K562 (cell line): ENCODE results near the gene KLHL35. TPM values are rescaled to one million over a fixed set of nuclear protein-coding genes. Genes with fewer than 3 reads are reported as not detected.
A peak's percentile ranks its signal among the peaks of the same experiment; 100 is the strongest.

Experiments used
- ATAC-seq: fragments of 200-7000 bp; cut with Tn5 transposase; 3 replicates; pipeline ENCODE4 v1.9.1; 2020; ENCODE audit warnings: moderate library complexity
- BruUV-seq: library from RNA; stranded (reverse); fragments of 400-500 nt; replicated peaks from 2 replicates; lab custom pipeline; 2021; lab: Mats Ljungman, UMichigan
- CTCF ChIA-PET: fragments of 300-600 bp; formaldehyde crosslinking; extraction: SDS; loops from one replicate; lab custom pipeline; 2021; ENCODE audit warnings: low intra/inter-chr PET ratio; lab: Yijun Ruan, JAX
- POLR2A ChIA-PET: fragments of 300-600, 350-650 bp; sonication (Branson Sonifier 250); formaldehyde crosslinking; extraction: SDS; loops from one replicate; lab custom pipeline; 2021; ENCODE audit warnings: antibody characterized with exemption, inconsistent platforms; lab: Yijun Ruan, JAX
- DNase-seq, 4 experiments: peaks; one replicate each; pipeline versions ENCODE4 v3.0.0 to v3.0.0-alpha.2; 2011 to 2018; ENCODE audit warnings: low spot score in 3 of 4, mixed read lengths in 3 of 4; ENCODE audit errors: extremely low read depth in 1 of 4
- FAIRE-seq: peaks from 2 replicates; lab custom pipeline; 2011; peaks lifted over from hg19 to GRCh38; lab: Jason Lieb, UNC
- H2AFZ ChIP-seq: 2 replicates; pipeline ENCODE4 v1.6.0; 2011; ENCODE audit warnings: low read depth, low read length, control low read depth, inconsistent platforms
- H3K27ac ChIP-seq: fragments of 200-600 bp; 3 replicates; pipeline ENCODE4 v1.8.0; 2011; ENCODE audit warnings: low read depth, mild to moderate bottlenecking, control low read depth, inconsistent platforms, low read length, moderate library complexity, mixed read lengths; ENCODE audit errors: extremely low read depth
- H3K27me3 ChIP-seq, 2 experiments: fragments of 300-600 bp in 1 of 2; 2 replicates in 1 of 2; 3 replicates in 1 of 2; pipeline versions ENCODE4 v1.6.0 to v1.8.0; 2011; ENCODE audit warnings: inconsistent platforms in 2 of 2, low read length in 2 of 2, mild to moderate bottlenecking in 1 of 2, mixed read lengths in 1 of 2, moderate library complexity in 1 of 2; ENCODE audit not compliant: control insufficient read depth in 2 of 2, insufficient read depth in 2 of 2
- H3K36me3 ChIP-seq: fragments of 300-600 bp; 3 replicates; pipeline ENCODE4 v1.8.0; 2011; ENCODE audit warnings: mild to moderate bottlenecking, low read length, inconsistent platforms; ENCODE audit not compliant: control insufficient read depth, insufficient read depth
- H3K4me1 ChIP-seq, 2 experiments: fragments of 200-600 bp in 1 of 2; replicated peaks in 1 of 2; 2 replicates in 1 of 2; 3 replicates in 1 of 2; pipeline versions ENCODE4 v1.5.1 to v1.8.0; 2011; ENCODE audit warnings: inconsistent platforms in 2 of 2, low read length in 2 of 2, mild to moderate bottlenecking in 1 of 2, mixed read lengths in 1 of 2, moderate library complexity in 1 of 2; ENCODE audit not compliant: control insufficient read depth in 2 of 2, insufficient read depth in 2 of 2
- H3K4me2 ChIP-seq: 2 replicates; pipeline ENCODE4 v1.6.1; 2011; ENCODE audit warnings: low read length, control low read depth, inconsistent platforms, mixed read lengths; ENCODE audit not compliant: insufficient read depth
- H3K4me3 ChIP-seq: fragments of 200-600 bp; sonication (generic), shearing (Covaris generic); 2 replicates; pipeline ENCODE4 v1.5.1; 2016; ENCODE audit warnings: control low read depth, inconsistent platforms
- H3K79me2 ChIP-seq: fragments of 200-600 bp; 3 replicates; pipeline ENCODE4 v1.8.0; 2011; ENCODE audit warnings: low read length, inconsistent platforms; ENCODE audit not compliant: control insufficient read depth, insufficient read depth
- H3K9ac ChIP-seq, 2 experiments: 2 replicates each; pipeline versions ENCODE4 v1.6.0 to v1.6.1; 2011; ENCODE audit warnings: low read depth in 2 of 2, low read length in 2 of 2, control low read depth in 1 of 2, inconsistent platforms in 1 of 2, mild to moderate bottlenecking in 1 of 2, mixed read lengths in 1 of 2; ENCODE audit not compliant: insufficient read depth in 1 of 2
- H3K9me1 ChIP-seq: one replicate; pipeline ENCODE4 v1.6.0; 2011; ENCODE audit warnings: inconsistent platforms, mild to moderate bottlenecking, low read length, moderate library complexity; ENCODE audit not compliant: control insufficient read depth, insufficient read depth
- H3K9me3 ChIP-seq: replicated peaks from 2 replicates; pipeline ENCODE4 v1.5.1; 2011; ENCODE audit warnings: low read depth, low read length, inconsistent platforms; ENCODE audit not compliant: control insufficient read depth, insufficient read depth
- H4K20me1 ChIP-seq: replicated peaks from 2 replicates; pipeline ENCODE4 v1.6.1; 2011; ENCODE audit warnings: low read length, inconsistent platforms, mixed read lengths; ENCODE audit not compliant: control insufficient read depth, insufficient read depth
- CBFA2T2 ChIP-seq: fragments of 450-650 bp; conservative IDR thresholded peaks from 2 replicates; pipeline ENCODE4 v1.6.1; 2017; ENCODE audit warnings: mild to moderate bottlenecking
- CTBP1 ChIP-seq: fragments of 450-650 bp; IDR thresholded peaks from 2 replicates; pipeline ENCODE4 v1.6.1; 2016; ENCODE audit warnings: borderline replicate concordance
- FOXM1 ChIP-seq, 2 experiments: fragments of 450-650 bp in 1 of 2; sonication (generic) in 1 of 2; formaldehyde crosslinking in 1 of 2; IDR thresholded peaks; 2 replicates each; pipeline versions ENCODE4 v1.6.1 to v1.9.0; 2017 to 2022; ENCODE audit warnings: low read depth in 2 of 2, mild to moderate bottlenecking in 2 of 2, missing genetic modification reagents in 1 of 2, moderate library complexity in 1 of 2
- GATAD2A ChIP-seq: fragments of 450-650 bp; IDR thresholded peaks from 2 replicates; pipeline ENCODE4 v1.6.1; 2017
- MAZ ChIP-seq, 2 experiments: fragments of 450-650 bp in 1 of 2; sonication (generic) in 1 of 2; formaldehyde crosslinking; IDR thresholded peaks in 1 of 2; conservative IDR thresholded peaks in 1 of 2; 2 replicates each; pipeline versions ENCODE4 v1.4.0 to v1.5.0; 2020; ENCODE audit warnings: mild to moderate bottlenecking in 1 of 2, missing genetic modification reagents in 1 of 2
- PML ChIP-seq: IDR thresholded peaks from 2 replicates; pipeline ENCODE4 v1.6.1; 2012; ENCODE audit warnings: low read length, inconsistent platforms
- POLR2AphosphoS5 ChIP-seq: IDR thresholded peaks from 2 replicates; pipeline ENCODE4 v1.6.1; 2011; ENCODE audit warnings: mild to moderate bottlenecking, low read depth, low read length, moderate library complexity; ENCODE audit not compliant: control insufficient read depth, insufficient read depth
- RBBP5 ChIP-seq: fragments of 200-600 bp; sonication (generic); IDR thresholded peaks from 2 replicates; pipeline ENCODE4 v1.6.1; 2012; ENCODE audit warnings: borderline replicate concordance, mild to moderate bottlenecking, low read length, control low read depth, inconsistent platforms; ENCODE audit not compliant: insufficient read depth, poor library complexity, severe bottlenecking
- SFPQ ChIP-seq: fragments of 200-400 bp; formaldehyde crosslinking; IDR thresholded peaks from 2 replicates; pipeline ENCODE4 v1.6.1; 2017; ENCODE audit warnings: mild to moderate bottlenecking, low read depth, low read length, moderate library complexity
- SP1 ChIP-seq: sonication (generic); formaldehyde crosslinking; IDR thresholded peaks from 2 replicates; pipeline ENCODE4 v1.8.1; 2022; ENCODE audit warnings: mild to moderate bottlenecking, missing genetic modification reagents
- SP2 ChIP-seq: IDR thresholded peaks from 2 replicates; pipeline ENCODE4 v1.6.1; 2011; ENCODE audit warnings: mild to moderate bottlenecking, low read depth, low read length, moderate library complexity; ENCODE audit not compliant: poor library complexity, severe bottlenecking; ENCODE audit errors: extremely low read depth
- TAL1 ChIP-seq: fragments of 450-650 bp; IDR thresholded peaks from 2 replicates; pipeline ENCODE4 v1.6.1; 2016; ENCODE audit warnings: mild to moderate bottlenecking
- TRIM24 ChIP-seq, 2 experiments: fragments of 450-650 bp; IDR thresholded peaks; 2 replicates each; pipeline ENCODE4 v1.6.1; 2016
- USF1 ChIP-seq: sonication (generic); formaldehyde crosslinking; IDR thresholded peaks from 2 replicates; pipeline ENCODE4 v1.9.0; 2022; ENCODE audit warnings: mild to moderate bottlenecking, missing genetic modification reagents
- ZBTB7A ChIP-seq: IDR thresholded peaks from 2 replicates; pipeline ENCODE4 v1.6.1; 2011; ENCODE audit warnings: low read depth, mild to moderate bottlenecking, low read length, moderate library complexity, borderline replicate concordance; ENCODE audit not compliant: control insufficient read depth
- ZC3H11A ChIP-seq: IDR thresholded peaks from 2 replicates; pipeline ENCODE4 v1.6.1; 2012; ENCODE audit warnings: low read depth, low read length, improper control_type of control experiment
- ZFX ChIP-seq: sonication (generic); formaldehyde crosslinking; IDR thresholded peaks from 2 replicates; pipeline ENCODE4 v1.8.0; 2022; ENCODE audit warnings: mild to moderate bottlenecking, missing genetic modification reagents, moderate library complexity
- ZNF511 ChIP-seq: sonication (generic); formaldehyde crosslinking; IDR thresholded peaks from 2 replicates; pipeline ENCODE4 v1.8.0; 2022; ENCODE audit warnings: mild to moderate bottlenecking, missing genetic modification reagents
- WGBS: fragments of 100-300 bp; shearing (Covaris generic); methylation state at CpG from one replicate; pipeline ENCODE4 v1.1.6; 2016; ENCODE audit warnings: low coverage, mixed read lengths; ENCODE audit not compliant: insufficient coverage; ENCODE audit errors: missing lambda C conversion rate; 5-methylcytosine and 5-hydroxymethylcytosine counted together
- in situ Hi-C: fragments of 300-500 bp; cut with MboI; formaldehyde crosslinking; loops from 4 replicates; pipeline ENCODE4 v1.15.0; 2018; ENCODE audit warnings: inconsistent platforms, mixed read lengths
- intact Hi-C: fragments of 100-400 bp; cut with micrococcal nuclease; formaldehyde crosslinking; loops from 2 replicates; pipeline ENCODE4 v1.14.2; 2022
- polyA plus RNA-seq, 8 experiments: library from polyadenylated mRNA; depleted of rRNA in 4 of 8; stranded (reverse) in 5 of 8; unstranded in 3 of 8; fragments of >200 nt; fragmentation: Nextera tagmentation in 2 of 8; fragmentation: Illumina TruSeq in 1 of 8; extraction: Ambion mirVana in 2 of 8; extraction: Trizol in 1 of 8; gene quantifications; 2 replicates each; pipeline versions ENCODE4 v1.2.1 to v1.2.3, GENCODE V29; 2011 to 2014; ENCODE audit warnings: inconsistent platforms in 1 of 8, missing spikeins in 1 of 8
- total RNA-seq, 7 experiments: library from RNA; depleted of rRNA in 6 of 7; stranded (reverse); fragments of >200 nt in 6 of 7; fragmentation: Illumina TruSeq in 2 of 7; extraction: Trizol in 2 of 7; gene quantifications; 2 replicates each; pipeline versions ENCODE4 v1.2.1 to v1.2.3, GENCODE V29; 2011 to 2021; ENCODE audit warnings: low replicate concordance in 1 of 7

Gene KLHL35
- total and polyA plus RNA-seq, 9 of the 15 experiments (the other 6 are each of a cell fraction or from before 2014, with no cell fraction given), result not detected

- Histone ChIP-seq H3K4me1 (peaks cover 28 to 36% of the 10 kb centered on the region in 2 experiments; a peak in 4 of 5 replicates), H4K20me1 (0 out of 2 replicates have a peak, but pooled peaks cover 10% of the 10 kb centered on the region), H3K9me3 (no peaks in the 10 kb centered on the region), H3K9ac (peak overlapping the region; percentile 2 to 87; a peak in 3 of 4 replicates), H3K9me1 (peaks cover 5% of the 10 kb centered on the region), H3K36me3 (peaks cover 8% of the 10 kb centered on the region; the same call in 2 of the 3 replicates), H3K27ac (peak overlapping the region; percentile 53; the same call in 1 of the 3 replicates), H3K4me2 (peak overlapping the region; percentile 57; the same call in 1 of the 2 replicates), H3K79me2 (no peaks in the 10 kb centered on the region), H3K4me3 (no peak overlapping the region), H2AFZ (no peak overlapping the region), H3K27me3 (no peaks in the 10 kb centered on the region)
- WGBS, result under 1% methylated on average over 11 of the region's 11 CpGs
- intact Hi-C loops, result no loop called here
- in situ Hi-C loops, result no loop called here
- ChIA-PET POLR2A (interaction anchor here (0.6 to 5.0 kb wide), 9 partner anchors 9 to 113 kb away, joined by 3 to 52 read pairs (median 6); partner anchors contain the start of gene RPS3), CTCF (no interaction called here)
- ATAC-seq (peak; percentile 70), FAIRE-seq (peak; percentile 71), DNase-seq (peak; percentile 46 to 68 (median 62))
- BruUV-seq, result no TSS peak
- TF ChIP-seq SP1 (CRISPR knock-in tag), result peak; percentile 62; the same call in 1 of the 2 replicates
- TF ChIP-seq RBBP5, result peak; percentile 4
- peak in 1 of 2 experiments; percentile 42; a peak in 1 of 4 replicates for TF ChIP-seq MAZ (CRISPR knock-in tag; conservative IDR thresholded peaks at IDR 0.05 in 1 of 2, IDR thresholded peaks at IDR 0.05 in 1 of 2)
- no peak for TF ChIP-seq GATAD2A
- TF ChIP-seq PML, result peak; percentile 67; the same call in 1 of the 2 replicates
- peak; percentile 34; the same call in 1 of the 2 replicates for TF ChIP-seq CTBP1
- peak; percentile 87 for TF ChIP-seq CBFA2T2
- peak; percentile 75; the same call in 1 of the 2 replicates for TF ChIP-seq ZBTB7A
- no peak for TF ChIP-seq SFPQ
- TF ChIP-seq SP2, result no peak
- TF ChIP-seq FOXM1 (IDR thresholded peaks at IDR 0.05; ENCODE audit: low read depth), result peak; percentile 20; the same call in 1 of the 2 replicates
- TF ChIP-seq FOXM1 (CRISPR knock-in tag; IDR thresholded peaks at IDR 0.05; ENCODE audit: low read depth), result no peak
- peak; percentile 89 for TF ChIP-seq TAL1
- TF ChIP-seq USF1 (CRISPR knock-in tag), result 0 out of 2 replicates have a peak, but pooled peaks have one; percentile 2
- TF ChIP-seq ZC3H11A, result no peak
- TF ChIP-seq ZNF511 (CRISPR knock-in tag), result 0 out of 2 replicates have a peak, but pooled peaks have one; percentile 12
- TF ChIP-seq POLR2AphosphoS5, result peak; percentile 51; the same call in 1 of the 2 replicates
- peak in 1 of 2 experiments; percentile 71; a peak in 2 of 4 replicates for TF ChIP-seq TRIM24 (IDR thresholded peaks at IDR 0.05)
- peak; percentile 50 for TF ChIP-seq ZFX (CRISPR knock-in tag)
Observed at GRCh38 chr11:75421035-75421602, 11.9 kb downstream of the KLHL35 start.
